Stimulated activated CD8-positive, alpha-beta memory T cell treated with anti-CD3 and anti-CD28 coated beads, Interleukin-2, amount 100 ng/mL, for 1 hour (primary cell): ENCODE data around the gene SHROOM3.
"Not testable (repeated sequence)": the region's sequence is repeated elsewhere in the genome, so short reads cannot be mapped to it uniquely, and the experiment has no call there.

ENCODE experiments used
- DNase-seq, 2 donors: peaks; one replicate each; pipeline ENCODE4 v3.0.0-alpha.2; 2020; ENCODE audit warnings: low read depth in 2 of 2

The SHROOM3 gene

GRCh38 chr4:76594173-76594572, 159.1 kb downstream of the SHROOM3 start:
- DNase-seq = no peak

- DNase-seq = no peak
Measured at GRCh38 chr4:76595435-76595834, 160.4 kb downstream of the SHROOM3 start.

- no peak for DNase-seq
Measured at GRCh38 chr4:76596713-76597112, 161.7 kb downstream of the SHROOM3 start.

- DNase-seq = no peak
Measured at GRCh38 chr4:76597423-76597979, 162.5 kb downstream of the SHROOM3 start.

- DNase-seq = no peak
Measured at GRCh38 chr4:76600447-76600846, 165.4 kb downstream of the SHROOM3 start.

- DNase-seq = no peak
Measured at GRCh38 chr4:76601791-76602190, 166.8 kb downstream of the SHROOM3 start.

- DNase-seq = no peak
Measured at GRCh38 chr4:76605099-76605563, 170.1 kb downstream of the SHROOM3 start.

GRCh38 chr4:76606645-76607265, 171.7 kb downstream of the SHROOM3 start:
- DNase-seq = no peak

- DNase-seq = no peak
Measured at GRCh38 chr4:76607266-76607799, 172.3 kb downstream of the SHROOM3 start.

GRCh38 chr4:76607846-76608245, 172.8 kb downstream of the SHROOM3 start:
- DNase-seq = no peak

- DNase-seq = not testable (repeated sequence)
Measured at GRCh38 chr4:76608549-76608948, 173.5 kb downstream of the SHROOM3 start.

- DNase-seq = no peak
Measured at GRCh38 chr4:76610751-76611547, 175.9 kb downstream of the SHROOM3 start.

GRCh38 chr4:76611616-76612207, 176.7 kb downstream of the SHROOM3 start:
- no peak for DNase-seq

GRCh38 chr4:76614589-76614988, 179.6 kb downstream of the SHROOM3 start:
- DNase-seq = no peak

- no peak for DNase-seq
Measured at GRCh38 chr4:76615999-76616398, 181.0 kb downstream of the SHROOM3 start.

- DNase-seq = no peak
Measured at GRCh38 chr4:76616526-76616925, 181.5 kb downstream of the SHROOM3 start.

GRCh38 chr4:76620723-76621468, 185.9 kb downstream of the SHROOM3 start:
- DNase-seq = no peak

GRCh38 chr4:76622126-76622525, 187.1 kb downstream of the SHROOM3 start:
- DNase-seq = no peak

GRCh38 chr4:76622717-76623116, 187.7 kb downstream of the SHROOM3 start:
- DNase-seq = no peak

GRCh38 chr4:76623217-76624045, 188.4 kb downstream of the SHROOM3 start:
- DNase-seq = no peak

GRCh38 chr4:76624241-76624681, 189.2 kb downstream of the SHROOM3 start:
- DNase-seq = no peak
